Body of pancreas (tissue), 4 donors: ENCODE data around the gene HECTD1. TPM values are rescaled to one million over a fixed set of nuclear protein-coding genes. Genes with fewer than 3 reads are reported as not detected.
A peak's percentile ranks its signal among the peaks of the same experiment; 100 is the strongest.
"Not testable (repeated sequence)": the region's sequence is repeated elsewhere in the genome, so short reads cannot be mapped to it uniquely, and the experiment has no call there.

ENCODE experiments used
- ATAC-seq: fragments of 150-250 bp; one replicate; pipeline ENCODE4 v1.9.1; 2016
- DNase-seq, 4 donors: peaks; one replicate each; pipeline ENCODE4 v3.0.0-alpha.2; 2019
- H3K27ac ChIP-seq, 4 donors: fragments of 200-600 bp; sonication (generic); 1 replicate in 3 of 4; 2 replicates in 1 of 4; pipeline versions ENCODE4 v1.5.1 to v1.6.1; 2016 to 2019; ENCODE audit warnings: mild to moderate bottlenecking in 1 of 4, mixed read lengths in 1 of 4, moderate library complexity in 1 of 4
- H3K27me3 ChIP-seq, 2 donors: fragments of 200-600 bp; sonication (generic); one replicate each; pipeline ENCODE4 v1.6.0; 2016; ENCODE audit warnings: mild to moderate bottlenecking in 1 of 2
- H3K36me3 ChIP-seq, 2 donors: fragments of 200-600 bp; sonication (generic); replicated peaks in 1 of 2; 2 replicates each; pipeline ENCODE4 v1.5.1; 2016; ENCODE audit warnings: low read depth in 2 of 2; ENCODE audit not compliant: insufficient read depth in 1 of 2
- H3K4me1 ChIP-seq: fragments of 200-600 bp; sonication (generic); one replicate; pipeline ENCODE4 v1.6.0; 2016
- H3K4me3 ChIP-seq, 2 donors: fragments of 200-600 bp; sonication (generic); 1 replicate in 1 of 2; 2 replicates in 1 of 2; pipeline ENCODE4 v1.5.1; 2016 to 2019
- H3K9me3 ChIP-seq, 3 donors: fragments of 200-600 bp; sonication (generic); 1 replicate in 2 of 3; 2 replicates in 1 of 3; pipeline ENCODE4 v1.5.1; 2016
- CTCF ChIP-seq, 7 experiments: fragments of 450-650 bp in 4 of 7; fragments of 200-600 bp in 3 of 7; sonication (generic) in 3 of 7; IDR thresholded peaks; one replicate each; pipeline ENCODE4 v1.5.1; 2016 to 2019; ENCODE audit warnings: antibody characterized with exemption in 7 of 7
- POLR2A ChIP-seq, 3 donors: fragments of 450-650 bp; IDR thresholded peaks; one replicate each; pipeline ENCODE4 v1.6.1; 2016; ENCODE audit warnings: antibody characterized with exemption in 3 of 3, mild to moderate bottlenecking in 2 of 3
- WGBS, 2 donors: methylation state at CpG; one replicate each; pipeline ENCODE4 v1.1.5; 2017; 5-methylcytosine and 5-hydroxymethylcytosine counted together
- intact Hi-C: fragments of 100-400 bp; cut with DNase I; formaldehyde crosslinking; loops from one replicate; pipeline ENCODE4 v1.15.1; 2023
- total RNA-seq, 2 donors: library from RNA; depleted of rRNA; stranded (reverse); fragments of >200 nt; gene quantifications; one replicate each; pipeline ENCODE4 v1.1.0, GENCODE V29; 2016

Gene HECTD1
- total RNA-seq, 2 donors from 2014 or later: 110 to 221 TPM

- H3K36me3 ChIP-seq: no peaks in the 10 kb centered on the region
- 70 to 79% methylated on average over 6 of the region's 6 CpGs for WGBS, 2 donors
- no peak for DNase-seq
- H3K4me1 ChIP-seq: peaks cover 26% of the 10 kb centered on the region
- TF ChIP-seq POLR2A (IDR thresholded peaks at IDR 0.05) (no peak), CTCF (IDR thresholded peaks at IDR 0.05) (no peak)
- no peaks in the 10 kb centered on the region for H3K27me3 ChIP-seq
- H3K27ac ChIP-seq: peak overlapping the region; percentile 11 to 82 (median 24)
- ATAC-seq: no peak
- intact Hi-C loops: no loop called here
- no peaks in the 10 kb centered on the region for H3K9me3 ChIP-seq
- H3K4me3 ChIP-seq: no peak overlapping the region
These were observed 147.2 kb downstream of the HECTD1 start for GRCh38 chr14:31060253-31060875.

- H3K27me3 ChIP-seq: no peaks in the 10 kb centered on the region
- peak in 1 of 3 donors; percentile 17 for TF ChIP-seq POLR2A (IDR thresholded peaks at IDR 0.05)
- TF ChIP-seq CTCF (IDR thresholded peaks at IDR 0.05): no peak
- H3K9me3 ChIP-seq: no peaks in the 10 kb centered on the region
- peak overlapping the region in 3 of 4 donors; percentile 11 to 82 (median 69) for H3K27ac ChIP-seq
- no peak overlapping the region for H3K4me3 ChIP-seq
- peaks cover 26% of the 10 kb centered on the region for H3K4me1 ChIP-seq
- ATAC-seq (peak; percentile 96), DNase-seq (peak; percentile 60 to 85 (median 70))
- no peaks in the 10 kb centered on the region for H3K36me3 ChIP-seq
- 11 to 16% methylated on average over 1 of the region's 1 CpG for WGBS, 2 donors
- intact Hi-C loops: no loop called here
These were observed 148.3 kb downstream of the HECTD1 start for GRCh38 chr14:31059152-31059924.

GRCh38 chr14:31057701-31058364 lies 149.8 kb downstream of the HECTD1 start:
- no peak for ATAC-seq
- WGBS, 2 donors: 93 to 95% methylated on average over 12 of the region's 12 CpGs
- Histone ChIP-seq H3K27ac (peak overlapping the region in 1 of 4 donors; percentile 82), H3K27me3 (no peaks in the 10 kb centered on the region), H3K4me3 (no peak overlapping the region), H3K9me3 (no peaks in the 10 kb centered on the region), H3K36me3 (no peaks in the 10 kb centered on the region), H3K4me1 (peaks cover 31% of the 10 kb centered on the region)
- intact Hi-C loops: no loop called here
- TF ChIP-seq CTCF (IDR thresholded peaks at IDR 0.05) (no peak), POLR2A (IDR thresholded peaks at IDR 0.05) (no peak)
- DNase-seq: no peak

- Histone ChIP-seq H3K9me3 (no peaks in the 10 kb centered on the region), H3K36me3 (no peaks in the 10 kb centered on the region), H3K4me3 (no peak overlapping the region), H3K27ac (peak overlapping the region in 1 of 4 donors; percentile 27), H3K27me3 (no peaks in the 10 kb centered on the region), H3K4me1 (peaks cover 31% of the 10 kb centered on the region)
- WGBS, 2 donors: 94 to 100% methylated on average over 1 of the region's 1 CpG
- no peak for TF ChIP-seq POLR2A (IDR thresholded peaks at IDR 0.05)
- no peak for TF ChIP-seq CTCF (IDR thresholded peaks at IDR 0.05)
- ATAC-seq: no peak
- no peak for DNase-seq
- intact Hi-C loops: no loop called here
These were observed 150.6 kb downstream of the HECTD1 start for GRCh38 chr14:31057035-31057434.

GRCh38 chr14:31052905-31053586 lies 154.5 kb downstream of the HECTD1 start:
- H3K27ac ChIP-seq: peak overlapping the region in 2 of 4 donors; percentile 16 to 28
- H3K27me3 ChIP-seq, H3K4me3 ChIP-seq, H3K36me3 ChIP-seq, H3K9me3 ChIP-seq, H3K4me1 ChIP-seq, intact Hi-C loops: not testable (repeated sequence)
- WGBS, 2 donors: 63 to 65% methylated on average over 9 of the region's 9 CpGs
- peak; percentile 46 to 68 (median 60) for DNase-seq
- peak; percentile 69 for ATAC-seq
